Panc1 (cell line): Measurements from ENCODE around the gene DENND5B.

ENCODE experiments used
- CTCF ChIP-seq: fragments of 450-650 bp; IDR thresholded peaks from 2 replicates; pipeline ENCODE4 v1.5.1; 2017; ENCODE audit warnings: mild to moderate bottlenecking
- POLR2AphosphoS5 ChIP-seq: IDR thresholded peaks from 2 replicates; pipeline ENCODE4 v1.6.1; 2012; ENCODE audit warnings: mild to moderate bottlenecking, low read depth, low read length, moderate library complexity
- REST ChIP-seq, 2 experiments: IDR thresholded peaks; 2 replicates each; pipeline ENCODE4 v1.6.1; 2011 to 2012; ENCODE audit warnings: low read depth in 2 of 2, control low read depth in 1 of 2, low read length in 1 of 2, mild to moderate bottlenecking in 1 of 2, moderate library complexity in 1 of 2; ENCODE audit not compliant: insufficient read depth in 1 of 2
- SIN3A ChIP-seq: IDR thresholded peaks from 2 replicates; pipeline ENCODE4 v1.6.1; 2012; ENCODE audit warnings: low read depth, mild to moderate bottlenecking, low read length, moderate library complexity, borderline replicate concordance; ENCODE audit not compliant: insufficient read depth
- TCF7L2 ChIP-seq: IDR thresholded peaks from 2 replicates; pipeline ENCODE4 v1.6.1; 2011; ENCODE audit warnings: mild to moderate bottlenecking, low read depth, low read length, inconsistent platforms

DNA sequence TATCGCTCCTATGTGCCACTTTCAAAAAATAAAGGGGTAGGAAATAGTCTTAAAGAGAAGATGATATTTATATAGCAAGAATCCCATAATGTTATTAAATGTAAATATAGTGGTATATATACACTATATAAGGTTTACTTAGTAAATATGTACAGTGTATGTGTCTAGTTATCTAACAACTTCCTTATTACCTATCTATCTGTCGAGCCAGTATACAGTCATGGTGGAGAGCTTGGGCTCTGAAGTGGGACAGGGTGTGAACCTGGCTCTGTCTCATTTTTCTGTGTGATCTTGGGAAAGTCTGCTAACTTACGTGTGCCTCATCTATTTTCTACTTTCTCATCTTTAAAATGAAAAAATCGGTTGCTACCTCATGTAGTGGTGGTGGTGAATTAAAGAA lies 202.2 kb downstream of the DENND5B start:
- no peak for TF ChIP-seq CTCF
- TF ChIP-seq POLR2AphosphoS5 = no peak
- no peak for TF ChIP-seq REST (IDR thresholded peaks at IDR 0.05; ENCODE audit: insufficient read depth in 1 of 2, low read depth in 2 of 2, low read length in 1 of 2)
- no peak for TF ChIP-seq SIN3A
- TF ChIP-seq TCF7L2 = no peak
